CD8-positive, alpha-beta memory T cell (primary cell): Measurements from ENCODE around the gene MKLN1. TPM values are rescaled to one million over a fixed set of nuclear protein-coding genes. Genes with fewer than 3 reads are reported as not detected.
A peak's percentile ranks its signal among the peaks of the same experiment; 100 is the strongest.

ENCODE experiments used
- CTCF ChIA-PET: fragments of 350-600 bp; sonication (Branson Sonifier 250); formaldehyde crosslinking; loops from one replicate; lab custom pipeline; 2021; ENCODE audit warnings: antibody characterized with exemption; lab: Charles Lee
- POLR2A ChIA-PET: fragments of 350-600 bp; sonication (Branson Sonifier 250); formaldehyde crosslinking; loops from one replicate; lab custom pipeline; 2021; ENCODE audit warnings: antibody characterized with exemption; lab: Charles Lee
- DNase-seq, 5 donors: peaks; one replicate each; pipeline versions ENCODE4 v3.0.0 to v3.0.0-alpha.2; 2020 to 2022; ENCODE audit warnings: mixed read lengths in 1 of 5
- H3K27ac ChIP-seq: one replicate; pipeline ENCODE4 v1.7.0; 2013; ENCODE audit warnings: low read depth, mild to moderate bottlenecking, low read length, moderate library complexity
- H3K27me3 ChIP-seq: 2 replicates; pipeline ENCODE4 v1.7.0; 2013; ENCODE audit warnings: low read length, mild to moderate bottlenecking; ENCODE audit not compliant: insufficient read depth, poor library complexity, severe bottlenecking
- H3K36me3 ChIP-seq: 2 replicates; pipeline ENCODE4 v1.7.0; 2013; ENCODE audit warnings: mild to moderate bottlenecking, low read length, moderate library complexity; ENCODE audit not compliant: insufficient read depth
- H3K4me1 ChIP-seq: 2 replicates; pipeline ENCODE4 v1.7.0; 2013; ENCODE audit warnings: mild to moderate bottlenecking, low read length, moderate library complexity; ENCODE audit not compliant: insufficient read depth
- H3K4me3 ChIP-seq: 2 replicates; pipeline ENCODE4 v1.7.0; 2013; ENCODE audit warnings: mild to moderate bottlenecking, low read length
- H3K9me3 ChIP-seq: 2 replicates; pipeline ENCODE4 v1.7.0; 2013; ENCODE audit warnings: mild to moderate bottlenecking, low read length
- H3K27ac Mint-ChIP-seq, 8 donors: one replicate each; pipeline ENCODE4 v1.8.0; 2020 to 2021; ENCODE audit warnings: mixed read lengths in 8 of 8, mild to moderate bottlenecking in 6 of 8, inconsistent platforms in 3 of 8, moderate library complexity in 3 of 8
- H3K27me3 Mint-ChIP-seq, 2 donors: one replicate each; pipeline ENCODE4 v1.8.0; 2020 to 2021; ENCODE audit warnings: mixed read lengths in 2 of 2, mild to moderate bottlenecking in 1 of 2, moderate library complexity in 1 of 2
- H3K36me3 Mint-ChIP-seq, 3 donors: one replicate each; pipeline ENCODE4 v1.8.0; 2020 to 2021; ENCODE audit warnings: mixed read lengths in 3 of 3, inconsistent platforms in 1 of 3, mild to moderate bottlenecking in 1 of 3
- H3K4me1 Mint-ChIP-seq, 3 donors: one replicate each; pipeline ENCODE4 v1.8.0; 2020 to 2021; ENCODE audit warnings: mixed read lengths in 3 of 3, inconsistent platforms in 1 of 3, mild to moderate bottlenecking in 1 of 3
- H3K4me3 Mint-ChIP-seq, 7 donors: one replicate each; pipeline ENCODE4 v1.8.0; 2020 to 2021; ENCODE audit warnings: mixed read lengths in 7 of 7, mild to moderate bottlenecking in 6 of 7, moderate library complexity in 4 of 7, inconsistent platforms in 2 of 7
- H3K9me3 Mint-ChIP-seq, 5 donors: one replicate each; pipeline ENCODE4 v1.8.0; 2020 to 2022; ENCODE audit warnings: mixed read lengths in 5 of 5, mild to moderate bottlenecking in 3 of 5, moderate library complexity in 2 of 5, inconsistent platforms in 1 of 5
- polyA plus RNA-seq: library from polyadenylated mRNA; unstranded; fragments of 300-500 nt; fragmentation: Illumina TruSeq; gene quantifications from one replicate; pipeline ENCODE4 v1.2.3, GENCODE V29; 2021
- total RNA-seq, 2 experiments: library from RNA; stranded (reverse); gene quantifications; one replicate each; pipeline ENCODE4 v1.2.3, GENCODE V29; 2021

Gene MKLN1
- total and polyA plus RNA-seq, 3 experiments from 2014 or later: 21.8 to 34.0 (median 31.0) TPM

DNA sequence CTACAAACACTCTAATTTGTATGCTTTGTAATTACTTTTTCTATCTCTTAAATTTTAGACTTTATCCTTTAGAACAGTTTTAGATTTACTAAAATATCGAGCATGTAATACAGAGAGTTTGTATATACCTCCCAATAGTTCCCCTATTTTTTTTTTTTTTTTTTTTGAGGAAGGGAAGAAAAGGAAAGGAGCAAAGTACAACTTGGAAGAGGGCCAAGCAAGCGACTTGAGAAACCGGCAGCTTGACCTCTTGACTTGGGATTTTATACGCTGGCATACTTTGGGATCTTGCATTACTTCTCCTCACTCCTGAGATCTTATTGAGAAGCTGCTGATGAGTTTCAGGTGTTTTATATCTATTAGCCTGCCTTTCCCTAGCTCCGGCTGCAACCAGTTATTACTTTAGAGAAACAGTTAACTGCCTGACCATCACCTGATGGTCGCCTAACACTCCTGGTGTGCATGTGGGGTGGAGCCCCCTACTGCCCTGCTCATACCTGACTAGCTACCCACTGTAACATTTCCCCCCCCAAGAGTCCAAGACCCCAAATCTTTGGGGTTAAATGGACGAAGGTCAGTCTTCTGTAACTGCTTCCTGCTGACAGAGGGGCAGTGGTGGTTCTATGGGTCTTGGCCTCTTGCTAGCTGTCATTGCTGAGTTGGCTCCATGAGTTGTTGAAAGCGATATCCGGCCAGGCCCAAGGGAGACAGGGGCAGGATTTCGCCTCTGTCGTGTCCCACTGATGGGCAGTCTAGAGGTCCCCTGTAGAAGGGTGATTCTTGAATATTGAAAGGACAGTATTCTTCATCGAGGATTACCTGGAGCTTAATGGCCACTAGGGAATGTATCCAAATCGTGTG, 28.5 kb downstream of the MKLN1 start:
- H3K4me1 ChIP-seq: peaks cover 37% of the 10 kb centered on the region
- H3K4me3 Mint-ChIP-seq: no peak overlapping the region
- DNase-seq: no peak
- no peak overlapping the region for H3K27ac ChIP-seq
- ChIA-PET CTCF (no interaction called here), POLR2A (interaction anchor here (0.6 kb wide), 2 partner anchors 175 to 331 kb away, joined by 3 read pairs; no protein-coding TSS in a partner anchor)
- H3K36me3 ChIP-seq: no peaks in the 10 kb centered on the region
- no peak overlapping the region for H3K4me3 ChIP-seq
- no peaks in the 10 kb centered on the region for H3K9me3 ChIP-seq
- no peaks in the 10 kb centered on the region for H3K9me3 Mint-ChIP-seq
- peaks cover 71 to 89% (median 86%) of the 10 kb centered on the region in 3 donors for H3K4me1 Mint-ChIP-seq
- peaks cover 0 to 3% (median 1%) of the 10 kb centered on the region in 3 donors for H3K36me3 Mint-ChIP-seq
- no peaks in the 10 kb centered on the region for H3K27me3 ChIP-seq
- H3K27ac Mint-ChIP-seq: peak overlapping the region in 1 of 8 donors; percentile 41
- H3K27me3 Mint-ChIP-seq: no peaks in the 10 kb centered on the region

DNA sequence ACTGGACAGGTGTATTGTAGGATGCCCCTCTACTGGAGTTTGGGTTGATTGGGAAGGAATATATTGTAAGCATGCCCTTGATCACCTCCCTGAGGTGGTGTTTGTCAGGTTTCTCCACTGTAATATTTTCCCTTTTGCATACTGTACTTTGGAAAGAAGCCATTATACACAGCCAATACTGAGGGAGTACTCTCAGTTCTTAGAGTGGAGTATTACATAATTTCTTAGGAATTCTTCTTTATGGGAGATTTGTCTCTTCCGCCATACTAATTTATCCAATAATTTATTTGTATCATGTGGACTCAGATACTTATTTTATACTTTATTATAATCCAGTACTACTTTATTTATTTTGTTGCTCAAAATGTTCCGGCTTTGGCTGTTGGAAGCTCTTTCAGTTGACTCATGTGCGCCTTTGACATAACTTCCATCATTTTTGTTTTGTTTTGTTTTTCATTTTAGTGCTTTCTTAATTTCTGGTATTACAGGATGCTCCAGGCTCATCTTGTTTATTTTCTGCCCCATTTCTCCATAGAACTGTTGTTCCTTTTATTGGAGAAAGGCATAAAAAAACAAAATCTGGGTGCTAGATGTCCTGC, 29.7 kb downstream of the MKLN1 start:
- H3K36me3 Mint-ChIP-seq: peaks cover 0 to 3% (median 0%) of the 10 kb centered on the region in 3 donors
- no peak for DNase-seq
- Histone ChIP-seq H3K27me3 (no peaks in the 10 kb centered on the region), H3K36me3 (no peaks in the 10 kb centered on the region), H3K27ac (no peak overlapping the region), H3K9me3 (no peaks in the 10 kb centered on the region), H3K4me3 (no peak overlapping the region), H3K4me1 (peaks cover 45% of the 10 kb centered on the region)
- H3K9me3 Mint-ChIP-seq: no peaks in the 10 kb centered on the region
- POLR2A ChIA-PET: no interaction called here
- H3K27ac Mint-ChIP-seq: no peak overlapping the region
- peaks cover 74 to 93% (median 88%) of the 10 kb centered on the region in 3 donors for H3K4me1 Mint-ChIP-seq
- H3K27me3 Mint-ChIP-seq: no peaks in the 10 kb centered on the region
- H3K4me3 Mint-ChIP-seq: no peak overlapping the region
- CTCF ChIA-PET: no interaction called here

DNA sequence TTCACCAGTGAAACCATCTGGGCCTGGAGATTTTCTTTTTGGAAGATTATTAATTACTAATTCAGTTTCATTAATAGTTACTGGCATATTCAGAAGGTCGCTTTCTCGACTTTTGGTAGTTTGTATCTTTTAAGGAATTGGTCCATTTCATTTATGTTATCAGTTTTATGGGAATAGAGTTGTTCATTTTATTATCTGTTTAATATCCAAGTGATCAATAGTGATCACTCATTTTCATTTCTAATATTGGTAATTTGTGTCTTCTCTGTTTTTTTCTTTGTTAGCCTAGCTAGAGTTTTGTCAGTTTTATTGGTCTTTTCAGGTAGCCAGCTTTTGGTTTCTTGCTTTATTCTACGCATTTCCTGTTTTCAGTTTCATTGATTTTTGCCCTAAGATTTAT, 31.0 kb downstream of the MKLN1 start:
- Histone ChIP-seq H3K4me1 (peaks cover 45% of the 10 kb centered on the region), H3K27ac (no peak overlapping the region), H3K27me3 (no peaks in the 10 kb centered on the region), H3K36me3 (no peaks in the 10 kb centered on the region), H3K9me3 (no peaks in the 10 kb centered on the region), H3K4me3 (no peak overlapping the region)
- Mint-ChIP-seq H3K4me3 (peak overlapping the region in 5 of 7 donors; percentile 10 to 40 (median 27)), H3K27ac (peak overlapping the region in 2 of 8 donors; percentile 19 to 58), H3K36me3 (no peaks in the 10 kb centered on the region), H3K9me3 (no peaks in the 10 kb centered on the region), H3K27me3 (no peaks in the 10 kb centered on the region), H3K4me1 (peaks cover 73 to 93% (median 88%) of the 10 kb centered on the region in 3 donors)
- DNase-seq: no peak
- ChIA-PET CTCF (no interaction called here), POLR2A (no interaction called here)

DNA sequence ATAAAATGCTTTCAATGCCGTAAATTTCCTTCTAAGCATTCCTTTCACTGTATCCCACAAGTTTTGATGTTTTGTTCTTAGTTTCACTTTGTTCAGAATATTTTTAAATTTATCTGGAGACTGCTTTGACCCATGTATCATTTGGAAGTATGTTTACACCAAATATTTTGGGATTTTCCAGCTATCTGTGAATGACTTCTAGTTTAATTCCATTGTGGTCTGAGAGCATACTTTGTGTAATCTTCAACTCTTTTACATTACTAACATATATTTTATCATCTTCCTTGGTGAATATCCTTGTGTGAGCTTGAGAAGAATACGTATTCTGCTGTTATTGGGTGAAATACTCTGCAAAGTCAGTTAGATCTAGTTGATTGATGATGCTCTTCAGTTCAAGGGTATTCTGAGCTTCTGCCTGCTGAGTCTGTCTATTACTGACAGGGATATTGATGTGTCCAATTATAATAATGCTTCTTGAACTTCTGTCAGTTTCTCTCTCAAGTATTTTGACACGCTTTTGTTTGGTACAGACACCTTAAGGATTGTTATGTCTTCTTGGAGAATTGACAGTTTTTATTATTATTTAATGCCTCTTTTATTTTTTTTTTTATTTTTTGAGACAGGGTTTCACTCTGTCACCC, 31.6 kb downstream of the MKLN1 start:
- H3K36me3 Mint-ChIP-seq: no peaks in the 10 kb centered on the region

DNA sequence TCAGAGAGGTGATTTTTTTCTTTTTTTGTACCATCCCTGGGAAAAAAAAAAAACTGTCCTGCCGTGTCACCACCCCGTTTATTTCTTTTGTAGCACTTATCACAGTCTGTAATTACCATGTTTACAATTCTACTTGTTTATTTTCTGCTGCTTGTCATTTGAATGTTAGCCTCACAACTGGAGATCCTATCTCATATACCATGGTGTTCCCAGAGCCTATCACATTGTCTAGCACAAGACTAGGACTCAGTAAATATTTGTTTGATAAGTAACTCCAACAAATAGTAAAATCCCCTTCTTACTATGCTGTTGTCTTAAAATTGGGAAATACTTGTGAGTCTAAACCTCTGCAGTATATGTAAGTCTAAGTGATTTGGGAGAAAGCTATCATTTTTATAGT, 36.0 kb downstream of the MKLN1 start:
- Histone ChIP-seq H3K4me3 (no peak overlapping the region), H3K27ac (peak overlapping the region; percentile 3), H3K4me1 (peaks cover 44% of the 10 kb centered on the region), H3K9me3 (no peaks in the 10 kb centered on the region), H3K36me3 (no peaks in the 10 kb centered on the region), H3K27me3 (no peaks in the 10 kb centered on the region)
- POLR2A ChIA-PET: no interaction called here
- Mint-ChIP-seq H3K36me3 (peaks cover 0 to 4% (median 0%) of the 10 kb centered on the region in 3 donors), H3K27ac (no peak overlapping the region), H3K9me3 (no peaks in the 10 kb centered on the region), H3K4me3 (peak overlapping the region in 1 of 7 donors; percentile 20), H3K4me1 (peaks cover 73 to 97% (median 97%) of the 10 kb centered on the region in 3 donors), H3K27me3 (no peaks in the 10 kb centered on the region)
- no peak for DNase-seq
- CTCF ChIA-PET: no interaction called here

More for the DNA sequence above, 31.6 kb downstream of the MKLN1 start:
- no peaks in the 10 kb centered on the region for H3K27me3 Mint-ChIP-seq
- no peaks in the 10 kb centered on the region for H3K9me3 Mint-ChIP-seq
- no peak overlapping the region for H3K27ac ChIP-seq
- H3K27me3 ChIP-seq: no peaks in the 10 kb centered on the region
- peaks cover 45% of the 10 kb centered on the region for H3K4me1 ChIP-seq
- ChIA-PET POLR2A (no interaction called here), CTCF (interaction anchor here (1.3 kb wide), 1 partner anchor 301 kb away, joined by 3 read pairs; no protein-coding TSS in a partner anchor)
- peak overlapping the region in 3 of 7 donors; percentile 2 to 40 (median 9) for H3K4me3 Mint-ChIP-seq
- peaks cover 73 to 93% (median 88%) of the 10 kb centered on the region in 3 donors for H3K4me1 Mint-ChIP-seq
- H3K36me3 ChIP-seq: no peaks in the 10 kb centered on the region
- DNase-seq: no peak
- peak overlapping the region in 1 of 8 donors; percentile 58 for H3K27ac Mint-ChIP-seq
- H3K4me3 ChIP-seq: no peak overlapping the region
- no peaks in the 10 kb centered on the region for H3K9me3 ChIP-seq

DNA sequence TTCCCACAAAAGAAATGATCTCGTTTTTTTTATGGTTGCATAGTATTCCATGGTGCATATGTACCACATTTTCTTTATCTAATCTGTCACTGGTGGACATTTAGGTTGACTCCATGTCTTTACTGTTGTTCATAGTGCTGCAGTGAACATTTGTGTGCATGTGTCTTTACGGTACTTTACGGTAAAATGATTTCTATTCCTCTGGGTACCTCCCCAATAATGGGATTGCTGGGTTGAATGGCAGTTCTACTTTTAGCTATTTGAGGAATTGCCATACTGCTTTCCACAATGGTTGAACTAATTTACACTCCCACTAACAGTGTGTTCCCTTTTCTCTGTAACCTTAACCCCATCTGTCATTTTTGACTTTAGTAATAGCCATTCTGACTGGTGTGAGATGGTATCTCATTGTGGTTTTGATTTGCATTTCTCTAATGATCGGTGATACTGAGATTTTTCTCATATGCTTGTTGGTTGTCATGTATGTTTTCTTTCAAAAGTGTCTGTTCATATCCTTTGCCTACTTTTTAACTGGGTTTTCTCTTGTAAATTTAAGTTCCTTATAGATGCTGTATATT, 37.2 kb downstream of the MKLN1 start:
- Histone ChIP-seq H3K27me3 (no peaks in the 10 kb centered on the region), H3K27ac (no peak overlapping the region), H3K4me3 (no peak overlapping the region), H3K36me3 (no peaks in the 10 kb centered on the region), H3K9me3 (no peaks in the 10 kb centered on the region), H3K4me1 (peaks cover 39% of the 10 kb centered on the region)
- Mint-ChIP-seq H3K4me3 (peak overlapping the region in 1 of 7 donors; percentile 10), H3K4me1 (peaks cover 73 to 99% (median 97%) of the 10 kb centered on the region in 3 donors), H3K9me3 (no peaks in the 10 kb centered on the region), H3K27me3 (no peaks in the 10 kb centered on the region), H3K27ac (peak overlapping the region in 1 of 8 donors; percentile 56), H3K36me3 (peaks cover 0 to 4% (median 0%) of the 10 kb centered on the region in 3 donors)
- CTCF ChIA-PET: no interaction called here
- POLR2A ChIA-PET: no interaction called here
- no peak for DNase-seq

DNA sequence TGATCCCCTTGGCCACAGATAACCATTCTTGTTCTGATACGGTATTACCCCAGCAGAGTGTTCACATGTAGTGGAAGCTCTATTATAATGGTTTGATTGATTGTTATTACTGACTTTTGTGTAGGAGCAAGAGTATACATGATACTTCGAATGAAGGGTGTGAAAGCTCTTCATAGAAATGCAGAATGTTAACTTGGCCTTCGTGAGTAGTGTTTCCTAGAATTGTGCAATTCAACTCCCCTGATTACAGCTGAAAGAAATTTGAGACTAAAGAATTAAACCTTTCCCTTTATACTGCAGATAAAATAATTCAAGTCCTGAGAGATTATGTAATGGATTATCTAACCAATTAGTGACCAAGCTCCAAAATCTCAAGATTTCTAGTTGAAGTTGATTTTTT, 38.2 kb downstream of the MKLN1 start:
- H3K27ac ChIP-seq: no peak overlapping the region
- ChIA-PET POLR2A (no interaction called here), CTCF (no interaction called here)
- no peak for DNase-seq
- H3K27ac Mint-ChIP-seq: no peak overlapping the region
- peaks cover 0 to 4% (median 0%) of the 10 kb centered on the region in 3 donors for H3K36me3 Mint-ChIP-seq
- H3K36me3 ChIP-seq: no peaks in the 10 kb centered on the region
- H3K27me3 ChIP-seq: no peaks in the 10 kb centered on the region
- no peaks in the 10 kb centered on the region for H3K9me3 Mint-ChIP-seq
- H3K4me1 Mint-ChIP-seq: peaks cover 73 to 99% (median 97%) of the 10 kb centered on the region in 3 donors
- no peak overlapping the region for H3K4me3 Mint-ChIP-seq
- H3K9me3 ChIP-seq: no peaks in the 10 kb centered on the region
- peaks cover 40% of the 10 kb centered on the region for H3K4me1 ChIP-seq
- H3K4me3 ChIP-seq: no peak overlapping the region
- H3K27me3 Mint-ChIP-seq: no peaks in the 10 kb centered on the region
